COLO668 (cell line): ENCODE measurements around the gene FGFBP2.

Source experiments
- DNase-seq: peaks from one replicate; lab custom pipeline; 2025; ENCODE audit not compliant: unreplicated experiment; lab: John Stamatoyannopoulos, UW

FGFBP2 gene

DNA sequence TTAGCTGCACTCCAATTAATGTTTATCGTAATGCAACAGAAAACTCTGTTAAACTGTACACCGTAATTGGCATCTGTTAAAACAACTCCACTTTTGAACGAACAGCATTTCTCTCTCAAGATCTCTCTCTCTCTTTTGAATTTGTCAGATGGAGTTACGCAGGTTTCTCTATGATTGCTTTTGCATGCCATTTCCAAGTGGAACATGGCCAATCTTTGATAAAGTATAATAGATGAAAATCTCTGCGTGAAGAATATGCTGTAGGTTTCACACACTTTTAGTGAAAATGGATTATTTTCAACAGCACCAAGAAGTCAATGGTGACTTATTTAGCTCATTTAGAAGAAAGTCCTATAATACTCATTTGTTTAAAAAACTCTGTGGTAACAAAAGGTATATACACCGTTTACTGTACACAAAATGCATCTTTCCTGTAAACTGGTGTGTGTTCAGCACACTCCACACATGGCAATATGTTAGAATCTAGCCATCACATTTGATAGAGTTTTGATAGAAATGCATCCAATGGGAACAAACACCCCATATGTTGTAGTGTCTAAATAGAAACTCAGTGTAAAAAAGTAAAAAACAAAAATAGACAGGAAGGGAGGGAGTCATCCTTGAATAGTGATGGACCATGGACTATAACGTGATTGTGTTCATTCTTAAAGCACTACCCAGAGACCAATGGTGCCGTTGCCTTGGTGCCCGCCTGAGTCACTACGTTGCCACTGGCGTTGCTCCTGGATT, 5.8 kb upstream of the FGFBP2 start:
- no peak for DNase-seq

DNA sequence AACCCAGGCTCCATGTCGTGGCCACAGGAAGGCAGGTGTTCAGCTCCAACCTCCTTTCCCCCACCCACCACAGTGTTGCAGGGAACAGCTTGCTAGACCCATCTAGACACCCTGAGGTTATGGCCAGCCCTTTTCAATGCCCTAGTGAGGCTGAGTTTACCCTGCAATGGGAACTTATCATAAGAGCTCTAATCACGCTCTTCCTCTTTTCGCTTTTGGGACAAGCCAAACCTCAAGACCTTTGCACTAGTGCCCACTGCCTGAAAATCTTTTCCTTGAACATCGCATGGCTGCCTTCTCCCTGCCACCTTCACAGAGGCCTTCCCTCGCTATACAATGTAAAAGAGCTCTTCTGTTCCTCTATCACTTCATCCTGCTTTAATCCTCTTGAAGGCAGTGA, 2.4 kb upstream of the FGFBP2 start:
- DNase-seq: no peak

DNA sequence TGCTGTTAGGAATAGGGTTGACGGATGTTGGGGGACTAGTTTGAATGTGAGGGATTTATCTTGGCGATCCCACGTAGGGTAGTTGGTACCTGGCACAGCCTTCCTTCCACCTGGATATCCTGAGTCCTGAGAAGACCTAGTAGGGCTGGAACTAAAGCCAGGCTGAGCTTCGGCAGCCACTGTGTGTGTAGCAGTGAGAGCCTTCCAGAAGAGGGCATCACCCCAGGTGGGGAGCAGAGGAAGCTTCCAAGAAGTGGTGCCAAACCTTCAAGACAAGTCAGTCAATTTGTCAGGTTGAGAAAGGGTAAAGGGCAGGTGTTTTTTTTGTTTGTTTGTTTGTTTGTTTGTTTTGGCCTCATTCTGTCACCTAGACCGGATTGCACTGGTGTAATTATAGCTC, 1.2 kb upstream of the FGFBP2 start:
- DNase-seq: no peak

DNA sequence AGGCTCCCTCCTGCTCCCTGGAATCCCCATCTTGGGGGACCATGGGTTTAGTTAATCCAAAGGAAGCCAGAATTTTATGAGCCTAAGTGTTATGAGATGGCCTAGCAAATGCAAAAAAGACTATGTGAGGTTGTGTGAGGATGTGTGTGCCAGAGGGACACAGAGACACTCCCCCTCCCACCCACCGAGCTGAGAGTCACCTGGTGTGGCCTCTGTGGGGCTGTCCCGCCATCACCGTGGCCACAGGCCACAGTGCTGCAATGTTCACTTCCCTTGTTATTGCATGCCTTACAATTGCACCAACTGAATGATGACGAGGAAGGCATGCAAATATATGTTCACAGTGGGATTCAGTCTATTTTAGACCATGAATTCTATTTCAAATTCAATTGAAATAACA, 601 bp upstream of the FGFBP2 start:
- DNase-seq: no peak

DNA sequence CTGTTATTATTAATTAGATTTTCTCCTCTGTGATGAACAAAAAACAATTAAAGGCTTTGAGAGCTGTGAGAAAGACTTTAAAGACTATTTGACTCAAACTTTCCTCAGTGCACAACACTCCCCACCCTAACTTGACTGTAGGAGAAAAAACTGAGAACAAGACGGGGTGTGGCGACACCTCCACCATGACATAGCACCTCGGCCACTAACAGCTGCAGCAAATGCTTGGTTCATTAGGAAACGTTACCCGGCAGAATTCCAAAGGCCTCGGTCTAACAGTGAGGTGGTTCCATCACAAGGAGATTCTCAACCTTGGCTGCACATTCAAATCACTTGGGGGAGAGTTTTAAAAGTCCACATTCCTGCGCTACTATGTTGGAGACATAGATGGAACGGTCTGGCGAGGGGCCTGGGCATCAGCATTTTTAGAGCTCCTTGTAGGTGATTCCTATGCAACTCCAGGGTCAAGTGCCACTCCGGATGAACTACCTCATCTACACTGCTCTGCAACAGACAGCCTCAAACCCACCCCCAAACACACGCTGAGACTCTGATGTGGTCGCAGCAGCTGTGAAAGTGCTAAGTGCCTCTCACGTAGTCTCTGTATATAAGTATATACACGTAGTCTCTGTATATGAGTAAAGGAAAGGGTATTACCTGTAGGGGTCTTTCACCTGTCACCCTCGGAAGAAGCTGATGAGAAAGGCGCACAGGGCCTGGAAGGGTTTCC, 1.0 kb downstream of the FGFBP2 start:
- no peak for DNase-seq

DNA sequence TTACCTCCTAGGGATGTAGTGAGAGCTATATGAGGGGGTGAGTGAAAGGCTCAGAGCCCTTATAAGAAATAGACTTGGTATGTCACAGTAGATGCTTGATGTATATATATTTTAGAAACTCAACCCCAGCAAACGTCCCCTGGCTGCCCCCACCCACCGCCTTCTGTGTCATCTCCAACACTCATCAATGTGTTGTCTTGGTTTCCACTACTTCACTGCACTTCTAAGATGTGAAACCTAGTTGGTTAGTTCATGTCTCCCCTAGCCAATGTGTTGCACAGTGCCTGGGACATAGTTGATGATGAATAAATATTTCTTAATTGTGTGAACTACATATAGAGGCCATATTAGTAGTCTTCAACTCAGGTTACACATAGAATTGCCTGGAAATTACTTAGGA, 4.4 kb downstream of the FGFBP2 start:
- no peak for DNase-seq

DNA sequence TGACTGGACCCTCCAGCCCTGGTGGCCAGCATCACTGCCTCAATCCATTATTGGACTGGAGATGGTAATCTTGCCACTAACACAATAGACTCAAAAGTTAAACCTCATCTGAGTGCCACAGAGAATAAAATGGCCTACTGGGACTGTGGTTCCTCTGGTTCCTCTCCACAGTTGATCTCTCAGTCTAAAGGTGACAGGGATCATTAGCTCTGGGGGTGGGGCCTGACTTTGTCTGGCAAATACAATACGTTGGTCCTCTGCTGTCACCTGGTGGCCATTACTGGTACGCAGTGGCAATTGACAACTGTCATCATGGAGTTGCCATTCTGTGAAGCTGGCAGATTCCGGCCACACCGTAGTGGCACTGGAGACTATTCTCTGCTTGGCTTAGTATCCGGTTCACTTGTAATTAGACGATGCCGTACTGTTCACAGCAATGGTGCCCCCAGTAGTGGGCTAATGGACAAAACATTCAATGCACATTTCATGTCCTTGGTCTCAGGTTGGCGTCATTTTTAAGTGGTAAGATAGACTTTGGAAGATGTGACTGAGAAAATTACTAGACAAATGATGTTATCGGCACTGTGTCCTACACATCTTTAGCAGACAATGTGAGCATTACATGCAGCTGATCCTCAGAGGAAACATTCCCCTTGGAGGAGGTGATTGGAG, 6.7 kb downstream of the FGFBP2 start:
- peak; percentile 81 for DNase-seq

DNA sequence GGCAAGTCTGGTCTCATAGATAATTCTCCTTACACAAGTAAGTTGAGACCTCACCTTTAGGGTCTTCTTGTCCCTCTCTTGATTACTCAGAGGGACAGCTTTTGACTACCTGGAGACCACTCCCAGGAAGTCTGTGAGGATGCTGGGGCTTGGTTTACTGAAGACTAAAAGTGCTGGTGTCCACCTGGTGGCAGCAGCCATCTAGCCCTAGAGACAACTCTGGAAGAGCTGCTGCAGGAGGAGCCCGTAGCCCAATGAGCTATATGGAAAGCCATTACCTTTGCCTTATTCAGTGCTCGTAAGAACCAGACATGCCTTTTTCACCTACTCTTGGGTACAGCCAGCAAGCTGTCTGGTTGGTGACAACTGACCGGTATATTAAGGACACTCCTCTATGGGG, 7.3 kb downstream of the FGFBP2 start:
- DNase-seq: no peak

DNA sequence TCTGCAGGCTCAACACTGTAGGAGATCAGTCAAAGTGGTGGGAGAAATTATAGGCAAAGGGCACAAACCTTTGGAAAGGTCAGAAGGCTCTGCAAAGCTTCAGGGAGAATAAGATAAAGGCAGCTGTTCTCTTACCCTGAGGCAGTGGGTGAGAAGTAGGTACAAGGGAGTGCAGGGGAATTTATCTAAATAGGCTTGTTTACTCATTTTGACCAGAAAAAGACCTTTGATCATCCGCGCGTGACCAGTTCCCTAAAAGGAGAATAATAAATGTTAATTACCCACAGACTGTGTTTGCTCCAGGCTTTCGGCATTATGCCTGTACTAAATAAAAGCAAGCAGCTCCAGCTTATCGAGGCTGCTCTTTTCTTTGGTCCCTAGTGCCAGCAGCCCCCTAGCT, 9.3 kb downstream of the FGFBP2 start:
- DNase-seq: no peak

DNA sequence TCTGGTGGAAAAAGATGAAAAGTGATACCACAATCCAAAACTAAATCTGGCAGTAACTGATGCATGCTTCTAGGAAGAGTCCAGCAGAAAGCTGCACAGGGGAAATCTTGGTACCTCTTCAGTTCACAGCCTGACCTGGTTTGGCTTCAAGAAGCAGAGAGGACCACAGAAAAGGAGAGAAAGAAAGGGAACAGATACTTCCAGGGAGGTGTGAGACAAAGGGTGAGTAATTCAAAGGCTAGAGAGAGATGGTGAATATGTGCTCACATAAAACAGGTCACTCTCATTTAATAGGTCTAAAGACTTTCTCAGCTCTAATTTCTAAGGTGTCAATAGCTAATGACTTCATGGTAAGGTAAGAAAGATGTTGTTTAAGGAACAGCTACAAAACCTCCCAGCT, 11.2 kb downstream of the FGFBP2 start:
- no peak for DNase-seq

DNA sequence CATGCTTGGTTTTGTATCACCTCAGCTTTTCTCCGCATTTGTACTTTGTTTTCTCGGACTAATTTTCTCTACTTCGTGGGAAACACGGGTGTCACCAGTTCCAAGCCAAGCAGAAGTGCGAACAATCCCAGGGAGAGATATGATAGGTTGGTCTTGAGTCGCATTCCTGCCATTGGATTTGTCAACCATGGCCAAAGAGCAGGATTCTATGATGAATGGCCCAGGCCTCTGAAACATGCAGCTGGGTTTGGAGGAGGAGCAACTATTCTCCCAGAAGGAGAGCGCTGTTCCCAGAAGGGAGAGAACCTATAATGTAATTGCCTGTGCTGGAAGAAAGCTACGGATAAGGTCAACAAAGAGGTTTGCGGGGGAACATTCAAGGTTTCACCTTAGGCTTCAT, 14.1 kb downstream of the FGFBP2 start:
- DNase-seq: no peak

DNA sequence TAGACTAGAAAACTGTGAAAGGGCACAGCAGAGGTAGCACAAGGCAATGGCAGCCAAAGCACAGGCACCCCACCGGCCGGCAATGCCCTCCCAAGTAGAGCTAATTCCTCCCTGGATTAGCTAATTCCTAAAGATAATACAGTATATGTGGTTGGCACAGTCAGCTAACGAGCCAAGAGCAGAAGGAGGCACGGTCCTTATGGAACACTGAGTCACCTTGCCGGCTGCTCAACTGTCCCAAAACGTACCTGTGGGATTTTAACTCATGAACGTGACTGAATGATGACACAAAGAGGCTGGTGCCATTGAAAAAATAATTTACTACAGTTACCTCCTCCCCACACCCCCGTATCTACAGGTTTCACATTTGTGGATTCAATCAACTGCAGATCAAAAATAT, 15.3 kb downstream of the FGFBP2 start:
- DNase-seq: no peak

DNA sequence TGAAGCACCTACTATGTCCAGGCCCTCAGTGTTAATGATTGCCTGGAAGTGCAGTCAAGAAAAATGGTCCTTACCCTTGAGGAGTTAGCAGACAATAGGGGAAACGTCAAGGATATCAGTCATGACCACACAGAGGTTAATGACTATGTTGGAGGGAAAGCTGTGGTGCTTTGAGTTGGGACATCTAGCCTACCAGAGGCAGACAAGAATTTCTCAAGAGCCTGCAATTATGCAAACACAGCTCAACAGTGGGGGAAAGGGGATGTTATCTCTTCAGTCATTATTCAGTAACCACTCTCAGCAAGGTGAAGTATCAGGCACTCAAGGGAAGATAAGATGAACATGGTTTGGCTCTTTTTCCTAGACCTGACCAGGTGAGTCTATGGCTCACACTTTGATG, 17.5 kb downstream of the FGFBP2 start:
- no peak for DNase-seq

DNA sequence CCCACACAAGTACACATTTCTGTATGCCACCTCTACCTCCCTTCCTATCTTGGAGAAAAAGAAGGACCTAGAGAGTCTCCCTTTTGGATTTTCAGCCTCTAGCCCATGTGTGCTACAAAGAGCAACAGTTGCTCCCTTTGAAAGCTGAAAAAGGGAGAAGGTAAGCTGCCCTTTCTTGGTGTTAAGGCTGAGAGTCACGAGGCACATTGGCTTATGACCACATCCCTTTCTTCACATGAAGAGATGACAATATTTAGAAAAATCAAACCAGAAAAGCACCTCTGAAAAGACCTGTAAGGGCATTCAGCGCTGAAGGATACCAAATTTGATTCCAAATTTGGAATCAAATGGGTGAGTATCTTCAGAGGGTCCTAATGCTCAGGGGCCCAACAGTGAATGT, 18.1 kb downstream of the FGFBP2 start:
- DNase-seq: no peak

DNA sequence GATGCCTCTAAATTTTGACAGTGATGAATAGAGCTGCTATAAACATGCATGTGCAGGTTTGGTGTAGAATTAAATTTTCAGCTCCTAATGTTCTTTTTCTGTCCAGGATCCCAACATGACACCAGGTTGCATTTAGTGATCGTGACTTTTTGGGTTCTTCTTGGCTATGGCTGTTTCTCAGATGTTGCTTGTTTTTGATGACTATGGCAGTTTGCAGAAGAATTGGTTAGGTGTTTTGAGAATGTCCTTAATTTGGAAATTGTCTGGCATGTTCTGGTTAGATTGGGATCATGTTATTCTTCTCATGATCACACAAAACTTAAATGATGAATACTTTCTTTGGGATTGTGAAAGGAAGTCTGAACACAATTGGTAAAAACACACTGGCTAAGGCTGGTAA, 20.7 kb downstream of the FGFBP2 start:
- DNase-seq: no peak

DNA sequence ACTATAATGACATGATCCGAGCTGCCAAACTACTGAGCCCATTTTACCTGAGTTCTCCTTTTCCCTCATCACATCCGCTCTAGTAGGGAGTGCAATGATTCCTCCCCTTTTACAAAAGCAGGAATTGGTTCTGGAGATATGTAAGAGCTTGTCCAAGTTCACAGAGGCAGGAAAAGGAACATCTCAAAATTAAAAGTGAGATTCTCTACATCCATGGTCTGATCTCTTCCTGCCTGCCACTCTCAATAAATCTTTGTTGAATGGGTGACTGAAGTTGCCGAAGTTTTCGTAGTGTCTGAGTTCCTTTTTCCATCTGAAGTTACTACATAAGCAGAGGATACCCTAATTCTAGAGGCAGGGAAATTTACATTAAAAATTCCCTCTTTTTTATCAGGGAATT, 24.3 kb downstream of the FGFBP2 start, which contains the start of gene FGFBP1:
Gene FGFBP1 (minus strand): TSS at position 101 of the 400 bp plus-strand sequence. CDS start 2,108 bp downstream, outside the sequence.
- DNase-seq: no peak

DNA sequence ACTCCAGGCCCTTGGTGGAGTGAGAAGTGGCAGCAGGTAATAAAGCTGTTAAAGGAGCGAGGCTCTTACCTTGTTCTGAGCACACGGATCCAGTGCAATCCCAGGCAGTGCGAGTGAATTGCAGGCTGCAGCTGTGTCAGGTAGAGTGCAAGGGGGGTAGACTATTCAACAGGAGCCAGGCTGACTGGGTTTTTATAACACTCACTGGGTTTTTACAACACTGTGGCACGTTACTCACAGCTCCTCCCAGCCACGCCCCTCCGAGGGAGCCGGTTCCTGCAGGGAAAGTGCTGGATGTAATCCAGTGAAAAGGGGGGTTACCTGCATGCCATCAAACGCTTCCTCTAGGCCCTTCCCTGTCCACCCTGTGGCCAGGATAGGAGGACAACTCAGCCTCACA, 24.8 kb downstream of the FGFBP2 start:
- DNase-seq: no peak

DNA sequence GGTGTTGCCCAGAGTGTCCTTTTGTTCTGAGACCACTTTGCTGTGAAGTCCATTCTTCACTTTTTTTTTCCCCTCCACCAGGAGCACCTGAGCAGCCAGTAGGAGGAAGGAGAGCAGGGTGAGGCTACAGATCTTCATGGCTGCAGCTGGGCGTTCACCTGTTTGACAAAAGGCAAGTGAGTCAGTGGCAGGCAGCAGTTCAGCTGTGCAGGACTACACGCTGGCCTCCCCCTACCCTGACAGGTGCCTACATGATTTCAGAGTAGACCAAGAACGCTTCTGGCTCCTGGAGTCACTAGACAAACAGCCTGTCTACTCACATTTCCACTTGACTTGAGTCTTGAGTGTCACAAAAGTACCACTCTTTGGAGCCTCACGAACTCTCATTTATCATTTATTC, 26.5 kb downstream of the FGFBP2 start:
- no peak for DNase-seq

DNA sequence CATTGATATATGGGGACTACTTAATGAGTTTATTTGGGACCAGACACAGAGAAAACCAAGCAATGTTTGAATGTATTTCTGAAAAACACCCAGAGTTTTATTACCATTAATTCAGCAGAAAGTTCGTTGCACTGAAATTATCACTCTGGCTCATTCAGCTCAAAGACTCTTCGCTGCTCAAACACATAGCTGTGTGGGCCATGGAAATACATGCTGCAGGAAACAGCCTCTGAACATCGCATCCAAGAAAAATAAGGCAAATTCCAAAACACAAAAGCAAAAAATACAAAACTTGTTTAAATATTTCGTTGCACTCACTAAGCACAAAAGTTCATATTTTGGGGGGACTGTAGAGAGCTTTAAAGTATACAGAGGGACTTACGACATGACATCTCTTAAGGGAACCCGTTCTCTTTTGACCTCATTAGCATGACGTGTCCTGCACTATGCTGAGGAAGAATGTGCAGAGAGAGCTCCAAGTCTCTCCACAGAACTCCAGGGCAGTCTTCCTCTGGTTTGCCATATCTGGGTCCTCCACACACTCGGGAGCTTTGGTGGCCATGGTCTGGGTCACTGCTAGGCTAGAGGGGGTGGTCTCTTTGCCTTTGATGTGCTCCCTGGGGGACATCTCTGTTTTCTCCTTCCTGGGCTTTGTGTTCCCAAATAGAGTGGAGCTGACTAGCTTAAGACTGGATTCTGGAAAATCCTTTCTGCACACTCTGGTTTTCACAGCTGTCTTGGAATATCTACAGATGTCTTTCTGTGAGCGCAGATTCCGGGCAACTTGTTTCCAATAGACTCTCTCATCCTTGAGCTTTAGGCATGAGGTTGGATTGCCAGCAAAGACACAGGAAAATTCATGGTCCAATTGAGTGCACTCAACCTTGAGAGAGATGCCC, 27.2 kb downstream of the FGFBP2 start:
- DNase-seq: no peak

DNA sequence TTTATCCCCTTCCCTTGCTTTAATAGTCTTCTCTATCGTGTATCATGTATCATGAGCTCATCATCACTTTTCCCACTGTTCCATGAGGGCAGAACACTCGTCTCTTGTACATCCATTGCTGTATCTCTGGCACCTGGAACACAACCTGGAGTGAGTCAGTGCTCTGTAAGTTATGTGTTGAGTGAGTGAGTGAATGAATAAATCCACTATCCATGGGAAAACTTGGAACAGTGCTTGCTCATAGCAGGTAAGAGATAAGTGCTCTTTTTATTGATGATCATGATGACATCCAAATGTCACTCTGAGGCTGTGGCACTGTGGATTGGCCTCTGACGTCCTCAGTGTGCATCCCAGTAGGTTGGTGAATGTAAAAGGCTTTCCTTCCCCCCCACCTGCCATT, 28.7 kb downstream of the FGFBP2 start:
- no peak for DNase-seq
